ENCODE measurements around the gene TRIM28.

DNA sequence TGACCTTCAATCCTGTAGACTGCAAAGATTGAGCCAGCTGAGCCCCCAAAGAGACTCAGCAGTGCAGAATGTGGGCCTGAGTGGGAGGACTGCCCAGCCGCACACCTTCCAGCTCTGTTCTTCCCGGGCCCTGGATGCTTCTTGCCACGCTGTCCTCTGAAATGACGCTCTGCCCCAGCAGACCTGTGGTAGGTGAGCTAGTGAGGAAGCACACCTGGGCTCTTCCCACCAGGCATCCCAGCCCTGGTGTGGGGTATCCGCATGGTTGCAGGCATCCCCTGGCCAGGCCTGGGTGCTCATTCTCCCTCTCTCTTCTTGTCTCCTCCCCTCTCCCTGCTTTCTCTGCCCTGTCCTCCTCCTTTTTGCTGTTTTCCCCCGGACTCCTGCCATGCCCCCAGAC lies 39.1 kb downstream of the TRIM28 start:
- TF ChIP-seq EZH2 (IDR thresholded peaks at IDR 0.05; ENCODE audit: borderline replicate concordance, low read depth, low read length, poor library complexity, severe bottlenecking): no peak
- TF ChIP-seq, protein P1, sequence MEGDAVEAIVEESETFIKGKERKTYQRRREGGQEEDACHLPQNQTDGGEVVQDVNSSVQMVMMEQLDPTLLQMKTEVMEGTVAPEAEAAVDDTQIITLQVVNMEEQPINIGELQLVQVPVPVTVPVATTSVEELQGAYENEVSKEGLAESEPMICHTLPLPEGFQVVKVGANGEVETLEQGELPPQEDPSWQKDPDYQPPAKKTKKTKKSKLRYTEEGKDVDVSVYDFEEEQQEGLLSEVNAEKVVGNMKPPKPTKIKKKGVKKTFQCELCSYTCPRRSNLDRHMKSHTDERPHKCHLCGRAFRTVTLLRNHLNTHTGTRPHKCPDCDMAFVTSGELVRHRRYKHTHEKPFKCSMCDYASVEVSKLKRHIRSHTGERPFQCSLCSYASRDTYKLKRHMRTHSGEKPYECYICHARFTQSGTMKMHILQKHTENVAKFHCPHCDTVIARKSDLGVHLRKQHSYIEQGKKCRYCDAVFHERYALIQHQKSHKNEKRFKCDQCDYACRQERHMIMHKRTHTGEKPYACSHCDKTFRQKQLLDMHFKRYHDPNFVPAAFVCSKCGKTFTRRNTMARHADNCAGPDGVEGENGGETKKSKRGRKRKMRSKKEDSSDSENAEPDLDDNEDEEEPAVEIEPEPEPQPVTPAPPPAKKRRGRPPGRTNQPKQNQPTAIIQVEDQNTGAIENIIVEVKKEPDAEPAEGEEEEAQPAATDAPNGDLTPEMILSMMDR (conservative IDR thresholded peaks at IDR 0.05; ENCODE audit: low read depth, low read length): no peak
